PC-3 (cell line): ENCODE measurements around the gene MDGA2.

Experiments used
- EZH2phosphoT487 ChIP-seq: fragments of 300-600 bp; sonication (generic); IDR thresholded peaks from 2 replicates; pipeline ENCODE4 v1.6.1; 2018; ENCODE audit warnings: mild to moderate bottlenecking, antibody characterized with exemption, low read length, borderline replicate concordance
- TF ChIP-seq, protein P1 (sequence below): fragments of 300-600 bp; sonication (generic); conservative IDR thresholded peaks from 2 replicates; pipeline ENCODE4 v1.5.1; 2017; ENCODE audit warnings: antibody characterized with exemption, low read depth, mild to moderate bottlenecking, low read length

DNA sequence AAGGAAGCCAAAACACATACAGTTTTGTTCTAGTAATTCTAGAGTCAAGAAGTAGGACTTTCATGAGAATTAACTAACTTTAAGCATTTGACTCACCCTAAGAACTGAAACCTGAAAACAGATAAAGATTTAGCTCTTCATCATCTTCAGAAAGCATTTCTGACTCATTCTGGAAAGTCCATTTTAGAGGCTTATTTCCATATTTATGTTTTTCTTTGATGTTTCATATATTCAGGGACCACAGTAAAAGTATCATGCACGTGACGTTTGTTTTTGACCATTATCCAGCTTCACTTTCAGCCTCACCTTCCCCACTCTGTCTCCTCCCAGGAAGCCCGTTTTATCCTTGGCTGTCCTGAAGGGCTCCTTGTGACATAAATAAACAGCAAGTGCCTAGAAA lies 79.2 kb downstream of the MDGA2 start:
- TF ChIP-seq, protein P1, sequence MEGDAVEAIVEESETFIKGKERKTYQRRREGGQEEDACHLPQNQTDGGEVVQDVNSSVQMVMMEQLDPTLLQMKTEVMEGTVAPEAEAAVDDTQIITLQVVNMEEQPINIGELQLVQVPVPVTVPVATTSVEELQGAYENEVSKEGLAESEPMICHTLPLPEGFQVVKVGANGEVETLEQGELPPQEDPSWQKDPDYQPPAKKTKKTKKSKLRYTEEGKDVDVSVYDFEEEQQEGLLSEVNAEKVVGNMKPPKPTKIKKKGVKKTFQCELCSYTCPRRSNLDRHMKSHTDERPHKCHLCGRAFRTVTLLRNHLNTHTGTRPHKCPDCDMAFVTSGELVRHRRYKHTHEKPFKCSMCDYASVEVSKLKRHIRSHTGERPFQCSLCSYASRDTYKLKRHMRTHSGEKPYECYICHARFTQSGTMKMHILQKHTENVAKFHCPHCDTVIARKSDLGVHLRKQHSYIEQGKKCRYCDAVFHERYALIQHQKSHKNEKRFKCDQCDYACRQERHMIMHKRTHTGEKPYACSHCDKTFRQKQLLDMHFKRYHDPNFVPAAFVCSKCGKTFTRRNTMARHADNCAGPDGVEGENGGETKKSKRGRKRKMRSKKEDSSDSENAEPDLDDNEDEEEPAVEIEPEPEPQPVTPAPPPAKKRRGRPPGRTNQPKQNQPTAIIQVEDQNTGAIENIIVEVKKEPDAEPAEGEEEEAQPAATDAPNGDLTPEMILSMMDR = no peak
- no peak for TF ChIP-seq EZH2phosphoT487
